ENCODE data around the gene NPHS1. TPM values are rescaled to one million over a fixed set of nuclear protein-coding genes. Genes with fewer than 3 reads are reported as not detected.
A peak's percentile ranks its signal among the peaks of the same experiment; 100 is the strongest.

The NPHS1 gene
- total RNA-seq, 1 donor from 2014 or later, result 0.62 TPM

GRCh38 chr19:35898499-35898809 is 46.1 kb upstream of the NPHS1 start:
- Histone ChIP-seq H3K79me2 (ENCODE audit: low read depth) (peaks cover 4% of the 10 kb centered on the region), H2AFZ (replicated peaks) (no peak overlapping the region), H4K20me1 (ENCODE audit: low read depth) (no peaks in the 10 kb centered on the region), H3K27me3 (peaks cover 33% of the 10 kb centered on the region), H3K4me3 (peak overlapping the region; percentile 99), H3K36me3 (no peaks in the 10 kb centered on the region), H3K9me3 (ENCODE audit: low read depth) (no peaks in the 10 kb centered on the region), H3K27ac (no peak overlapping the region), H3K9ac (no peak overlapping the region), H3K4me2 (peak overlapping the region; percentile 92), H3F3A (ENCODE audit: low read depth) (peaks cover 13% of the 10 kb centered on the region), H3K4me1 (no peaks in the 10 kb centered on the region)
- H3K27ac Mint-ChIP-seq, result no peak overlapping the region
- TF ChIP-seq EZH2phosphoT487 (IDR thresholded peaks at IDR 0.05), result no peak
- TF ChIP-seq CTCF (IDR thresholded peaks at IDR 0.05), result no peak
- TF ChIP-seq EZH2 (IDR thresholded peaks at IDR 0.05), result no peak
- no peak for DNase-seq (ENCODE audit: low spot score)
- peaks cover 13% of the 10 kb centered on the region for H3K27me3 Mint-ChIP-seq (ENCODE audit: insufficient read depth, low read depth)
- H3K36me3 Mint-ChIP-seq, result peaks cover 5% of the 10 kb centered on the region
- H3K4me3 Mint-ChIP-seq, result peak overlapping the region; percentile 96
- H3K4me1 Mint-ChIP-seq, result peaks cover 18% of the 10 kb centered on the region
- no peaks in the 10 kb centered on the region for H3K9me3 Mint-ChIP-seq

- Histone ChIP-seq H3K4me3 (no peak overlapping the region), H3K36me3 (no peaks in the 10 kb centered on the region), H2AFZ (replicated peaks) (no peak overlapping the region), H3K27me3 (peaks cover 28% of the 10 kb centered on the region), H3K79me2 (ENCODE audit: low read depth) (peaks cover 4% of the 10 kb centered on the region), H3K9me3 (ENCODE audit: low read depth) (no peaks in the 10 kb centered on the region), H3K9ac (no peak overlapping the region), H3K27ac (no peak overlapping the region), H3F3A (ENCODE audit: low read depth) (peaks cover 13% of the 10 kb centered on the region), H3K4me2 (no peak overlapping the region), H4K20me1 (ENCODE audit: low read depth) (no peaks in the 10 kb centered on the region), H3K4me1 (no peaks in the 10 kb centered on the region)
- H3K4me3 Mint-ChIP-seq, result peak overlapping the region; percentile 75
- H3K4me1 Mint-ChIP-seq, result peaks cover 13% of the 10 kb centered on the region
- no peaks in the 10 kb centered on the region for H3K9me3 Mint-ChIP-seq
- peaks cover 7% of the 10 kb centered on the region for H3K27me3 Mint-ChIP-seq (ENCODE audit: insufficient read depth, low read depth)
- DNase-seq (ENCODE audit: low spot score), result no peak
- TF ChIP-seq EZH2phosphoT487 (IDR thresholded peaks at IDR 0.05), result no peak
- no peak for TF ChIP-seq EZH2 (IDR thresholded peaks at IDR 0.05)
- TF ChIP-seq CTCF (IDR thresholded peaks at IDR 0.05), result no peak
- peaks cover 5% of the 10 kb centered on the region for H3K36me3 Mint-ChIP-seq
- no peak overlapping the region for H3K27ac Mint-ChIP-seq
Measured at GRCh38 chr19:35897706-35898451, 45.6 kb upstream of the NPHS1 start.

- no peaks in the 10 kb centered on the region for H3K4me1 ChIP-seq
- no peak overlapping the region for H3K4me3 ChIP-seq
- peaks cover 7% of the 10 kb centered on the region for H3K4me1 Mint-ChIP-seq
- H3K27ac Mint-ChIP-seq, result no peak overlapping the region
- peaks cover 4% of the 10 kb centered on the region for H3K79me2 ChIP-seq (ENCODE audit: low read depth)
- H2AFZ ChIP-seq (replicated peaks), result no peak overlapping the region
- H3K4me3 Mint-ChIP-seq, result no peak overlapping the region
- no peaks in the 10 kb centered on the region for H3K9me3 Mint-ChIP-seq
- no peak for TF ChIP-seq CTCF (IDR thresholded peaks at IDR 0.05)
- TF ChIP-seq EZH2phosphoT487 (IDR thresholded peaks at IDR 0.05), result no peak
- no peak for TF ChIP-seq EZH2 (IDR thresholded peaks at IDR 0.05)
- no peaks in the 10 kb centered on the region for H3K36me3 ChIP-seq
- no peak for DNase-seq (ENCODE audit: low spot score)
- H3K27me3 Mint-ChIP-seq (ENCODE audit: insufficient read depth, low read depth), result peaks cover 2% of the 10 kb centered on the region
- peaks cover 7% of the 10 kb centered on the region for H3K36me3 Mint-ChIP-seq
- H3K9ac ChIP-seq, result no peak overlapping the region
- H3F3A ChIP-seq (ENCODE audit: low read depth), result peaks cover 8% of the 10 kb centered on the region
- no peak overlapping the region for H3K4me2 ChIP-seq
- H3K27me3 ChIP-seq, result peaks cover 16% of the 10 kb centered on the region
- no peaks in the 10 kb centered on the region for H3K9me3 ChIP-seq (ENCODE audit: low read depth)
- no peak overlapping the region for H3K27ac ChIP-seq
- H4K20me1 ChIP-seq (ENCODE audit: low read depth), result no peaks in the 10 kb centered on the region
Measured at GRCh38 chr19:35896643-35897040, 44.3 kb upstream of the NPHS1 start.
